Fibroblast of pulmonary artery (primary cell): ENCODE results near the gene CTSF.
"Not testable (repeated sequence)": the region's sequence is repeated elsewhere in the genome, so short reads cannot be mapped to it uniquely, and the experiment has no call there.

Experiments used
- DNase-seq: peaks from one replicate; pipeline ENCODE4 v3.0.0-alpha.2; 2010; ENCODE audit warnings: low read depth
- H3K4me3 ChIP-seq: replicated peaks from 2 replicates; pipeline ENCODE4 v1.5.1; 2011; ENCODE audit warnings: low read depth, mild to moderate bottlenecking, control low read depth, low read length, moderate library complexity
- TF ChIP-seq, protein P1 (sequence below): IDR thresholded peaks from 2 replicates; pipeline ENCODE4 v1.5.1; 2011; ENCODE audit warnings: mild to moderate bottlenecking, control low read depth, low read length, inconsistent platforms; ENCODE audit errors: missing control alignments

Gene CTSF

DNA sequence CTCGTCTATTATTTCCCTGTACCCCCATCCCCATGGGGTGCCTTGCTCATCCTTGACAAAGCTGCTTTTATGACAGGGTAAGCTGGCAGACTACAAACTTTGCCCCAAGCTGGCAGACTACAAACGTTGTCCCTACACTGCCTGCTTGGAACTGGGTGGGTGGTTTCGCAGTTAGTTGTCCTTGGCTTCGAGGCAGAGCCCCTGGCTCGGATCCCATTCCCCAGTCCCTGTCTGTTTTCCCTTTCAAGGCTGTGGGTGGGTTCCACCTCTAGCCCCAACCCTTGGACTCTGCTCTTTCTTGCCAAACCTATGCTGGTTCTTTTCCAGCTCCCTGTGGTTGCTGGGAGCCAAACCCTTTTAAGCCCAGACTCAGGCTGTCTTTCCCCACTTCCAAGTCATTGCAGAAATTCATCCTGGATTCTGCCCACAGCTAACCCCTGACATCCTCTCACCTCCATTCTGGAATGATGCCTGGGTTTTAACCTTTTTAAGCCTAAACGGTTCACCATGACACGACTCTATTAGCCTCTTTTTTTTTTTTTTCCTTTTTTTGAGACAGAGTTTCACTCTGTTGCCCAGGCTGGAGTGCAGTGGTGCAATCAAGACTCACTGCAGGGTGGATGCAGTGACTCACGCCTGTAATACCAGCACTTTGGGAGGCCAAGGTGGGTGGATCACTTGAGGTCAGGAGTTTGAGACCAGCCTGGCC lies 38.9 kb upstream of the CTSF start:
- peak; percentile 86 for DNase-seq
- TF ChIP-seq, protein P1, sequence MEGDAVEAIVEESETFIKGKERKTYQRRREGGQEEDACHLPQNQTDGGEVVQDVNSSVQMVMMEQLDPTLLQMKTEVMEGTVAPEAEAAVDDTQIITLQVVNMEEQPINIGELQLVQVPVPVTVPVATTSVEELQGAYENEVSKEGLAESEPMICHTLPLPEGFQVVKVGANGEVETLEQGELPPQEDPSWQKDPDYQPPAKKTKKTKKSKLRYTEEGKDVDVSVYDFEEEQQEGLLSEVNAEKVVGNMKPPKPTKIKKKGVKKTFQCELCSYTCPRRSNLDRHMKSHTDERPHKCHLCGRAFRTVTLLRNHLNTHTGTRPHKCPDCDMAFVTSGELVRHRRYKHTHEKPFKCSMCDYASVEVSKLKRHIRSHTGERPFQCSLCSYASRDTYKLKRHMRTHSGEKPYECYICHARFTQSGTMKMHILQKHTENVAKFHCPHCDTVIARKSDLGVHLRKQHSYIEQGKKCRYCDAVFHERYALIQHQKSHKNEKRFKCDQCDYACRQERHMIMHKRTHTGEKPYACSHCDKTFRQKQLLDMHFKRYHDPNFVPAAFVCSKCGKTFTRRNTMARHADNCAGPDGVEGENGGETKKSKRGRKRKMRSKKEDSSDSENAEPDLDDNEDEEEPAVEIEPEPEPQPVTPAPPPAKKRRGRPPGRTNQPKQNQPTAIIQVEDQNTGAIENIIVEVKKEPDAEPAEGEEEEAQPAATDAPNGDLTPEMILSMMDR: no peak
- no peak overlapping the region for H3K4me3 ChIP-seq

DNA sequence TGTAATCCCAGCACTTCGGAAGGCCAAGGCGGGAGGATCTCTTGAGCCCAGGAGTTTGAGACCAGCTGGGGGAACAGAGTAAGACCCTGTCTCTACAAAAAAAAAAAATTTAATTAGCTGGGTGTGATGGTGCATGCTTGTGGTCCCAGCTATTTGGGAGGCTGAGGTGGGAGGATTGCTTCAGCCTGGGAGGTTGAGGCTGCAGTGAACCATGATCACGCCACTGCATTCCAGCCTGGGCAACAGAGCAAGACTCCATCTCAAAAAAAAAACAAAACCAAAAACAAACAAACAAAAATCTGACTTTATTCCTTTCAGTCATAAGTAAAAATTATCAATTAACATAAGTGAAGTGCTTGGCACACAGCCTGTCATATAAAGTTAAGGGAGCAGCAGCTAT lies 38.2 kb upstream of the CTSF start:
- H3K4me3 ChIP-seq: not testable (repeated sequence)

DNA sequence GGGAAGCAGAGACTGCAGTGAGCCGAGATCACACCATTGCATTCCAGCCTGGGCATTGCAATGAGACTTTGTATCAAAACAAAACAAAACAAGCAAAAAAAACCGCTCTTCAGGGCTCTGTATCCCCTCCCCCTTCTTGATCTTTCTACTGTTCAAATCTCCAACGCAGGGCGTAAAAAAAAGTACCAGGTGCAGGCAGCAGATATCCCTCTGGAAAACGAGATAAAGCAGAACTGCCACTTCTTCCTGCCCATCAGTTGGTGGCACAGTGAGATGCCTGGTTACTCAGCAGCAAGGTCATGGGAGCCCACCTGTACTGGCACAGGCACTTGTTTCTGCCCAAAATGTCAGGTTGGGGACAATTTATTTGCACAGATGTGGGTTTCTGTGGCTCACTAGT lies 35.7 kb upstream of the CTSF start:
- no peak for DNase-seq
- H3K4me3 ChIP-seq: no peak overlapping the region
- TF ChIP-seq, protein P1: no peak

More for the DNA sequence above, 38.2 kb upstream of the CTSF start:
- not testable (repeated sequence) for DNase-seq

DNA sequence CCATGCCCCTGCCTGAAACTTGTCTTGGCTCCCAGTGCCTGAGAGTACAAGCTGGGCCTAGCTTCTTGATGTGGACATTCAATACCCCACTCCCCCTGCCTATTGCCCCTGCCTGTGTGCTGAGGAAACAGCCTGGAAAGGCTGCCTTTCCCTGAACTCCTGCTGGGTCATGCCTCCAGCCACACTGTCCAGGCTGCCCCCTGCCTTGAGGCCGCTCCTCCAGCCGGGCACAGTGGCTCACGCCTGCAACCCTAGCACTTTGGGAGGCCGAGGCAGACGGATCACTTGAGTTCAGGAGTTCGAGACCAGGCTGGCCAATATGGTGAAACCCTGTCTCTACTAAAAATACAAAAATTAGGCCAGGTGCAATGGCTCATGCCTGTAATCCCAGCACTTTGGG lies 34.7 kb upstream of the CTSF start:
- TF ChIP-seq, protein P1: no peak

DNA sequence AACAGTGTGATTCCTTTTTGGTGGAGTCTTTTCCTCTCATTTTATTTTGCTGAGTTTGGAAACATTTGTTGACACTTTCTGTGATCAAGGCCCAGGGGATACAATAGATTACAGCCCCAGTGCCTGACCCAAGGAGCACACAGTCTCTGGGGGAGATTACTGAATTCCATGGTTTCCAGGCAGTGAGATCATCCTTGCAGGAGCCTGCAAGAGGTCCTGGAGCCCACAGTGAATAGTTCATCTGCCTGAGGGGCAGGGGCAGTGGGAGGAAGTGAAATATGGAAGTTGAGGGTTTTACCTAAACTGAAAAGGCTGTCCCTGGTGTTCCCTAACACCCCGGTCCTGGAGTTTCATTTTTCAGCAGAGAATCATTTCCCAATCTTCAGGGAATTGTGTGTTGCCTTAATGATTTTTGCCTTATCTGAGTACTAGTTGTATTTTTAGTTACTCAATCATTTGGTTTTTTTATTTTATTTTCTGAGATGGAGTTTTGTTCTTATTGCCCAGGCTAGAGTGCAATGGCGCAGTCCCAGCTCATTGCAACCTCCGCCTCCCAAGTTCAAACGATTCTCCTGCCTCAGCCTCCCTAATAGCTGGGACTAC lies 32.3 kb upstream of the CTSF start:
- H3K4me3 ChIP-seq: no peak overlapping the region
- DNase-seq: peak; percentile 31
- TF ChIP-seq, protein P1: no peak

More for the DNA sequence above, 34.7 kb upstream of the CTSF start:
- H3K4me3 ChIP-seq: no peak overlapping the region
- DNase-seq: no peak

DNA sequence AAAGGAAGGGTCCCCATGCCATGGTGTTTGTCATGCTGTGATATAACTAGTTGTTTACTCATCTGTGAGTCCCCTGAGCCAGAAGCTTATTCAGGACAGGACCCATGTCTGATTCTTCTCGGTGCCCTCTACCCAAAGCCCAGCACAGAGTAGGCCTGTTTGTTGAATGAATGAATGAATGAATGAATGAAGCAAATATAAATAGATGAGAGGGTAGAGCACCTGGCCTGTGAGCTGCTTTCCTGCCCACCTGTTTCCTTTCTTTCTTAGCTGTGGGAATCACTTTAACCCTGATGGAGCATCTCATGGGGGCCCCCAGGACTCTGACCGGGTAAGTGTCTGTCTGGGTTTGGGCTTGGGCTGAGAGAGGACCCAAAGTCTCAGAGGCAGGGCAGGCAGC lies 31.8 kb upstream of the CTSF start:
- no peak overlapping the region for H3K4me3 ChIP-seq
- no peak for DNase-seq
- TF ChIP-seq, protein P1: no peak

DNA sequence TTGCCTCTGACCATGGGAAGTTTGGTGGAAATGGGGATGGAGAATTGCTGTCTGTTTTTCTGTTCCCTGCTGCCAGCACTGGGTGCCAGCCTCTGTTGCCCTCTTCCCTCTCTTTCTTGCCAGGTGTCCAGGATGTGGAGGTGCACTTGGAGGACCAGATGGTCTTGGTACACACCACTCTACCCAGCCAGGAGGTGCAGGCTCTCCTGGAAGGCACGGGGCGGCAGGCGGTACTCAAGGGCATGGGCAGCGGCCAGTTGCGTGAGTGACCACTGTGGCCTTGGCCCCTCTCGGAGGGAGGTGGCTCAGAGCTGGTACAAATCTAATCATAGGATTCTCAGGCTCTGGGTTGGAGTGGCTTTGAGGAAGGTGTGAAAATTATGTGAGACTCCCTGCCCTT lies 30.6 kb upstream of the CTSF start:
- no peak overlapping the region for H3K4me3 ChIP-seq
- no peak for DNase-seq
- TF ChIP-seq, protein P1: no peak
